Mammary epithelial cell (primary cell): Measurements from ENCODE around the gene SNX22.

Experiments used
- CTCF ChIP-seq, 2 donors: IDR thresholded peaks in 1 of 2; conservative IDR thresholded peaks in 1 of 2; 2 replicates each; pipeline ENCODE4 v1.5.1; 2011 to 2012; ENCODE audit warnings: inconsistent platforms in 2 of 2, low read length in 2 of 2, mild to moderate bottlenecking in 2 of 2, control low read depth in 1 of 2, low read depth in 1 of 2; ENCODE audit not compliant: insufficient read depth in 1 of 2; ENCODE audit errors: extremely low read depth in 1 of 2
- EZH2 ChIP-seq: IDR thresholded peaks from 2 replicates; pipeline ENCODE4 v1.6.1; 2012; ENCODE audit warnings: low read length, inconsistent platforms, borderline replicate concordance

- no peak for TF ChIP-seq CTCF (conservative IDR thresholded peaks at IDR 0.05 in 1 of 2, IDR thresholded peaks at IDR 0.05 in 1 of 2; ENCODE audit: extremely low read depth in 1 of 2, insufficient read depth in 1 of 2, low read depth in 1 of 2, low read length in 2 of 2)
- TF ChIP-seq EZH2: no peak
Observed at GRCh38 chr15:64122444-64122843, 29.1 kb upstream of the SNX22 start.
